MM.1S (cell line): Measurements from ENCODE around the gene HSD17B10.

Experiments
- CTCF ChIP-seq: fragments of 300-600 bp; sonication (generic); IDR thresholded peaks from 2 replicates; pipeline ENCODE4 v1.5.1; 2016; ENCODE audit warnings: antibody characterized with exemption, low read length, mixed read lengths
- EZH2 ChIP-seq: fragments of 300-600 bp; sonication (generic); optimal IDR thresholded peaks from 2 replicates; pipeline ENCODE3; 2017; ENCODE audit warnings: low read depth, mild to moderate bottlenecking, antibody characterized with exemption, low read length, mixed read lengths
- EZH2phosphoT487 ChIP-seq: fragments of 300-600 bp; sonication (generic); IDR thresholded peaks from 2 replicates; pipeline ENCODE4 v1.6.1; 2018; ENCODE audit warnings: antibody characterized with exemption, low read length

GRCh38 chrX:53421125-53421524 is 13.0 kb downstream of the HSD17B10 start:
- TF ChIP-seq CTCF (no peak), EZH2 (no peak), EZH2phosphoT487 (no peak)
